GM23338 (cell line): ENCODE measurements around the gene MT2A.

Experiments
- CREB1 ChIP-seq: fragments of 250-450 bp; sonication (Bioruptor Pico); IDR thresholded peaks from 2 replicates; pipeline ENCODE4 v1.5.0; 2020; ENCODE audit warnings: low read depth, mild to moderate bottlenecking, moderate library complexity
- EZH2 ChIP-seq: fragments of 200-600 bp; sonication (generic); IDR thresholded peaks from one replicate; pipeline ENCODE4 v1.8.0; 2017; ENCODE audit warnings: antibody characterized with exemption, mild to moderate bottlenecking, low read depth; ENCODE audit not compliant: unreplicated experiment
- EZH2phosphoT487 ChIP-seq: fragments of 200-600 bp; sonication (generic); IDR thresholded peaks from one replicate; pipeline ENCODE4 v1.8.1; 2018; ENCODE audit warnings: antibody characterized with exemption; ENCODE audit not compliant: unreplicated experiment
- JUNB ChIP-seq: IDR thresholded peaks from one replicate; pipeline ENCODE4 v1.6.1; 2016; ENCODE audit warnings: antibody characterized with exemption; ENCODE audit not compliant: unreplicated experiment
- NANOG ChIP-seq: IDR thresholded peaks from 2 replicates; pipeline ENCODE4 v1.6.1; 2016; ENCODE audit warnings: antibody characterized with exemption, borderline replicate concordance
- POLR2AphosphoS5 ChIP-seq: IDR thresholded peaks from 2 replicates; pipeline ENCODE4 v1.6.1; 2016; ENCODE audit warnings: antibody characterized with exemption, low read depth
- STAT1 ChIP-seq: IDR thresholded peaks from one replicate; pipeline ENCODE4 v1.6.1; 2016; ENCODE audit warnings: antibody characterized with exemption; ENCODE audit not compliant: unreplicated experiment
- ZNF114 ChIP-seq: fragments of 250-450 bp; sonication (Bioruptor Pico); IDR thresholded peaks from 2 replicates; pipeline ENCODE4 v1.5.0; 2020; ENCODE audit warnings: mild to moderate bottlenecking, moderate library complexity
- ZNF331 ChIP-seq: fragments of 250-450 bp; sonication (Bioruptor Pico); IDR thresholded peaks from 2 replicates; pipeline ENCODE4 v1.5.0; 2020; ENCODE audit warnings: low read depth, mild to moderate bottlenecking, moderate library complexity
- TF ChIP-seq, protein P1 (sequence below), 2 experiments: fragments of 200-600 bp in 1 of 2; sonication (generic) in 1 of 2; conservative IDR thresholded peaks; 2 replicates each; pipeline versions ENCODE4 v1.5.1 to v1.6.1; 2016 to 2017; ENCODE audit warnings: antibody characterized with exemption in 2 of 2, low read depth in 2 of 2, mild to moderate bottlenecking in 2 of 2, moderate library complexity in 1 of 2
- TF ChIP-seq, protein P2 (sequence below): IDR thresholded peaks from 2 replicates; pipeline ENCODE4 v1.6.1; 2016; ENCODE audit warnings: antibody characterized with exemption
- TF ChIP-seq, protein P3 (sequence below): IDR thresholded peaks from one replicate; pipeline ENCODE4 v1.6.1; 2018; ENCODE audit warnings: antibody characterized with exemption; ENCODE audit not compliant: unreplicated experiment
- TF ChIP-seq, protein P4 (sequence below): fragments of 250-450 bp; sonication (Bioruptor Pico); IDR thresholded peaks from 2 replicates; pipeline ENCODE4 v1.5.0; 2020; ENCODE audit warnings: mild to moderate bottlenecking, moderate library complexity

DNA sequence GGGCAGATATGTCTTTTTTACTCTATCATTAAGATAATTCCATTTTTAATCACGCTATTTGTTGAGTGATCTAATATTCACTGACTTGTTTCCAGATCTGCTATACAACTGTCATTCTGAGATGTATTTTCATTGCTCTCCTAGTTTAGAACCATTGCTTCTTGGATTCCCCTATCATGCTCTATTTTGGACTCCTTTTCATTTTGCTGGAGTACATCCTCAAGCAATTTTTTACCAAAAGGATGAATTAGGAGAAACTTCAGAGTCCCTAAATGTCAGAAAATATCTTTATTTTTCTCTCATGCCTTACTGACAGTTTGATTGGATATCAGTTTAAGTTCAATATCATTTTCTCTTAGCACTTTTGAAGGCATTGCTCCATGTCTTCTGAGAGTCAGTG, 33.8 kb upstream of the MT2A start:
- TF ChIP-seq, protein P1, sequence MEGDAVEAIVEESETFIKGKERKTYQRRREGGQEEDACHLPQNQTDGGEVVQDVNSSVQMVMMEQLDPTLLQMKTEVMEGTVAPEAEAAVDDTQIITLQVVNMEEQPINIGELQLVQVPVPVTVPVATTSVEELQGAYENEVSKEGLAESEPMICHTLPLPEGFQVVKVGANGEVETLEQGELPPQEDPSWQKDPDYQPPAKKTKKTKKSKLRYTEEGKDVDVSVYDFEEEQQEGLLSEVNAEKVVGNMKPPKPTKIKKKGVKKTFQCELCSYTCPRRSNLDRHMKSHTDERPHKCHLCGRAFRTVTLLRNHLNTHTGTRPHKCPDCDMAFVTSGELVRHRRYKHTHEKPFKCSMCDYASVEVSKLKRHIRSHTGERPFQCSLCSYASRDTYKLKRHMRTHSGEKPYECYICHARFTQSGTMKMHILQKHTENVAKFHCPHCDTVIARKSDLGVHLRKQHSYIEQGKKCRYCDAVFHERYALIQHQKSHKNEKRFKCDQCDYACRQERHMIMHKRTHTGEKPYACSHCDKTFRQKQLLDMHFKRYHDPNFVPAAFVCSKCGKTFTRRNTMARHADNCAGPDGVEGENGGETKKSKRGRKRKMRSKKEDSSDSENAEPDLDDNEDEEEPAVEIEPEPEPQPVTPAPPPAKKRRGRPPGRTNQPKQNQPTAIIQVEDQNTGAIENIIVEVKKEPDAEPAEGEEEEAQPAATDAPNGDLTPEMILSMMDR (conservative IDR thresholded peaks at IDR 0.05; ENCODE audit: low read depth in 2 of 2): no peak
- TF ChIP-seq POLR2AphosphoS5 (no peak), STAT1 (no peak), JUNB (no peak), CREB1 (CRISPR knock-in tag) (no peak), EZH2phosphoT487 (no peak), ZNF114 (CRISPR knock-in tag) (no peak), EZH2 (no peak), NANOG (no peak), ZNF331 (CRISPR knock-in tag) (no peak)
- TF ChIP-seq, protein P2, sequence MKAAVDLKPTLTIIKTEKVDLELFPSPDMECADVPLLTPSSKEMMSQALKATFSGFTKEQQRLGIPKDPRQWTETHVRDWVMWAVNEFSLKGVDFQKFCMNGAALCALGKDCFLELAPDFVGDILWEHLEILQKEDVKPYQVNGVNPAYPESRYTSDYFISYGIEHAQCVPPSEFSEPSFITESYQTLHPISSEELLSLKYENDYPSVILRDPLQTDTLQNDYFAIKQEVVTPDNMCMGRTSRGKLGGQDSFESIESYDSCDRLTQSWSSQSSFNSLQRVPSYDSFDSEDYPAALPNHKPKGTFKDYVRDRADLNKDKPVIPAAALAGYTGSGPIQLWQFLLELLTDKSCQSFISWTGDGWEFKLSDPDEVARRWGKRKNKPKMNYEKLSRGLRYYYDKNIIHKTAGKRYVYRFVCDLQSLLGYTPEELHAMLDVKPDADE: no peak
- TF ChIP-seq, protein P3, sequence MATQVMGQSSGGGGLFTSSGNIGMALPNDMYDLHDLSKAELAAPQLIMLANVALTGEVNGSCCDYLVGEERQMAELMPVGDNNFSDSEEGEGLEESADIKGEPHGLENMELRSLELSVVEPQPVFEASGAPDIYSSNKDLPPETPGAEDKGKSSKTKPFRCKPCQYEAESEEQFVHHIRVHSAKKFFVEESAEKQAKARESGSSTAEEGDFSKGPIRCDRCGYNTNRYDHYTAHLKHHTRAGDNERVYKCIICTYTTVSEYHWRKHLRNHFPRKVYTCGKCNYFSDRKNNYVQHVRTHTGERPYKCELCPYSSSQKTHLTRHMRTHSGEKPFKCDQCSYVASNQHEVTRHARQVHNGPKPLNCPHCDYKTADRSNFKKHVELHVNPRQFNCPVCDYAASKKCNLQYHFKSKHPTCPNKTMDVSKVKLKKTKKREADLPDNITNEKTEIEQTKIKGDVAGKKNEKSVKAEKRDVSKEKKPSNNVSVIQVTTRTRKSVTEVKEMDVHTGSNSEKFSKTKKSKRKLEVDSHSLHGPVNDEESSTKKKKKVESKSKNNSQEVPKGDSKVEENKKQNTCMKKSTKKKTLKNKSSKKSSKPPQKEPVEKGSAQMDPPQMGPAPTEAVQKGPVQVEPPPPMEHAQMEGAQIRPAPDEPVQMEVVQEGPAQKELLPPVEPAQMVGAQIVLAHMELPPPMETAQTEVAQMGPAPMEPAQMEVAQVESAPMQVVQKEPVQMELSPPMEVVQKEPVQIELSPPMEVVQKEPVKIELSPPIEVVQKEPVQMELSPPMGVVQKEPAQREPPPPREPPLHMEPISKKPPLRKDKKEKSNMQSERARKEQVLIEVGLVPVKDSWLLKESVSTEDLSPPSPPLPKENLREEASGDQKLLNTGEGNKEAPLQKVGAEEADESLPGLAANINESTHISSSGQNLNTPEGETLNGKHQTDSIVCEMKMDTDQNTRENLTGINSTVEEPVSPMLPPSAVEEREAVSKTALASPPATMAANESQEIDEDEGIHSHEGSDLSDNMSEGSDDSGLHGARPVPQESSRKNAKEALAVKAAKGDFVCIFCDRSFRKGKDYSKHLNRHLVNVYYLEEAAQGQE: no peak
- TF ChIP-seq, protein P4, sequence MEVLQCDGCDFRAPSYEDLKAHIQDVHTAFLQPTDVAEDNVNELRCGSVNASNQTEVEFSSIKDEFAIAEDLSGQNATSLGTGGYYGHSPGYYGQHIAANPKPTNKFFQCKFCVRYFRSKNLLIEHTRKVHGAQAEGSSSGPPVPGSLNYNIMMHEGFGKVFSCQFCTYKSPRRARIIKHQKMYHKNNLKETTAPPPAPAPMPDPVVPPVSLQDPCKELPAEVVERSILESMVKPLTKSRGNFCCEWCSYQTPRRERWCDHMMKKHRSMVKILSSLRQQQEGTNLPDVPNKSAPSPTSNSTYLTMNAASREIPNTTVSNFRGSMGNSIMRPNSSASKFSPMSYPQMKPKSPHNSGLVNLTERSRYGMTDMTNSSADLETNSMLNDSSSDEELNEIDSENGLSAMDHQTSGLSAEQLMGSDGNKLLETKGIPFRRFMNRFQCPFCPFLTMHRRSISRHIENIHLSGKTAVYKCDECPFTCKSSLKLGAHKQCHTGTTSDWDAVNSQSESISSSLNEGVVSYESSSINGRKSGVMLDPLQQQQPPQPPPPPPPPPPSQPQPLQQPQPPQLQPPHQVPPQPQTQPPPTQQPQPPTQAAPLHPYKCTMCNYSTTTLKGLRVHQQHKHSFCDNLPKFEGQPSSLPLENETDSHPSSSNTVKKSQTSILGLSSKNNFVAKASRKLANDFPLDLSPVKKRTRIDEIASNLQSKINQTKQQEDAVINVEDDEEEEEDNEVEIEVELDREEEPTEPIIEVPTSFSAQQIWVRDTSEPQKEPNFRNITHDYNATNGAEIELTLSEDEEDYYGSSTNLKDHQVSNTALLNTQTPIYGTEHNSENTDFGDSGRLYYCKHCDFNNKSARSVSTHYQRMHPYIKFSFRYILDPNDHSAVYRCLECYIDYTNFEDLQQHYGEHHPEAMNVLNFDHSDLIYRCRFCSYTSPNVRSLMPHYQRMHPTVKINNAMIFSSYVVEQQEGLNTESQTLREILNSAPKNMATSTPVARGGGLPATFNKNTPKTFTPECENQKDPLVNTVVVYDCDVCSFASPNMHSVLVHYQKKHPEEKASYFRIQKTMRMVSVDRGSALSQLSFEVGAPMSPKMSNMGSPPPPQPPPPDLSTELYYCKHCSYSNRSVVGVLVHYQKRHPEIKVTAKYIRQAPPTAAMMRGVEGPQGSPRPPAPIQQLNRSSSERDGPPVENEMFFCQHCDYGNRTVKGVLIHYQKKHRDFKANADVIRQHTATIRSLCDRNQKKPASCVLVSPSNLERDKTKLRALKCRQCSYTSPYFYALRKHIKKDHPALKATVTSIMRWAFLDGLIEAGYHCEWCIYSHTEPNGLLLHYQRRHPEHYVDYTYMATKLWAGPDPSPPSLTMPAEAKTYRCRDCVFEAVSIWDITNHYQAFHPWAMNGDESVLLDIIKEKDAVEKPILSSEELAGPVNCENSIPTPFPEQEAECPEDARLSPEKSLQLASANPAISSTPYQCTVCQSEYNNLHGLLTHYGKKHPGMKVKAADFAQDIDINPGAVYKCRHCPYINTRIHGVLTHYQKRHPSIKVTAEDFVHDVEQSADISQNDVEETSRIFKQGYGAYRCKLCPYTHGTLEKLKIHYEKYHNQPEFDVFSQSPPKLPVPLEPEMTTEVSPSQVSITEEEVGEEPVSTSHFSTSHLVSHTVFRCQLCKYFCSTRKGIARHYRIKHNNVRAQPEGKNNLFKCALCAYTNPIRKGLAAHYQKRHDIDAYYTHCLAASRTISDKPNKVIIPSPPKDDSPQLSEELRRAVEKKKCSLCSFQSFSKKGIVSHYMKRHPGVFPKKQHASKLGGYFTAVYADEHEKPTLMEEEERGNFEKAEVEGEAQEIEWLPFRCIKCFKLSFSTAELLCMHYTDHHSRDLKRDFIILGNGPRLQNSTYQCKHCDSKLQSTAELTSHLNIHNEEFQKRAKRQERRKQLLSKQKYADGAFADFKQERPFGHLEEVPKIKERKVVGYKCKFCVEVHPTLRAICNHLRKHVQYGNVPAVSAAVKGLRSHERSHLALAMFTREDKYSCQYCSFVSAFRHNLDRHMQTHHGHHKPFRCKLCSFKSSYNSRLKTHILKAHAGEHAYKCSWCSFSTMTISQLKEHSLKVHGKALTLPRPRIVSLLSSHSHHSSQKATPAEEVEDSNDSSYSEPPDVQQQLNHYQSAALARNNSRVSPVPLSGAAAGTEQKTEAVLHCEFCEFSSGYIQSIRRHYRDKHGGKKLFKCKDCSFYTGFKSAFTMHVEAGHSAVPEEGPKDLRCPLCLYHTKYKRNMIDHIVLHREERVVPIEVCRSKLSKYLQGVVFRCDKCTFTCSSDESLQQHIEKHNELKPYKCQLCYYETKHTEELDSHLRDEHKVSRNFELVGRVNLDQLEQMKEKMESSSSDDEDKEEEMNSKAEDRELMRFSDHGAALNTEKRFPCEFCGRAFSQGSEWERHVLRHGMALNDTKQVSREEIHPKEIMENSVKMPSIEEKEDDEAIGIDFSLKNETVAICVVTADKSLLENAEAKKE: no peak
